HepG2 (cell line): ENCODE measurements around the gene DDR1. TPM values are rescaled to one million over a fixed set of nuclear protein-coding genes. Genes with fewer than 3 reads are reported as not detected.

Experiments
- ASH2L ChIP-seq: fragments of 300-600, 200-600 bp; sonication (generic); IDR thresholded peaks from 2 replicates; pipeline ENCODE4 v1.7.0; 2017; ENCODE audit warnings: low read depth, mild to moderate bottlenecking, moderate library complexity, mixed read lengths, low read length; ENCODE audit not compliant: insufficient read length
- FOXO4 ChIP-seq: sonication (generic); formaldehyde crosslinking; conservative IDR thresholded peaks from 2 replicates; pipeline ENCODE4 v1.8.1; 2023; ENCODE audit warnings: missing genetic modification reagents
- ZFP90 ChIP-seq: sonication (generic); formaldehyde crosslinking; IDR thresholded peaks from 2 replicates; pipeline ENCODE4 v1.8.0; 2022; ENCODE audit warnings: missing genetic modification reagents, mild to moderate bottlenecking, inconsistent platforms, borderline replicate concordance
- ZKSCAN1 ChIP-seq: fragments of 150-350 bp; IDR thresholded peaks from 2 replicates; pipeline ENCODE4 v1.6.1; 2014; ENCODE audit warnings: low read length
- ZMAT3 ChIP-seq: sonication (generic); formaldehyde crosslinking; conservative IDR thresholded peaks from 2 replicates; pipeline ENCODE4 v1.7.0; 2021; ENCODE audit warnings: missing genetic modification reagents
- ZNF318 ChIP-seq: sonication (generic); formaldehyde crosslinking; IDR thresholded peaks from 2 replicates; pipeline ENCODE4 v1.4.0; 2020; ENCODE audit warnings: mild to moderate bottlenecking, missing genetic modification reagents
- ZNF687 ChIP-seq: sonication (generic); formaldehyde crosslinking; IDR thresholded peaks from 2 replicates; pipeline ENCODE4 v1.5.1; 2020; ENCODE audit warnings: mild to moderate bottlenecking, missing genetic modification reagents, moderate library complexity
- ZNF788 ChIP-seq: sonication (generic); formaldehyde crosslinking; IDR thresholded peaks from 2 replicates; pipeline ENCODE4 v1.5.0; 2020; ENCODE audit warnings: mild to moderate bottlenecking, missing genetic modification reagents, borderline replicate concordance
- polyA plus RNA-seq, 8 experiments: library from polyadenylated mRNA; depleted of rRNA in 3 of 8; stranded (reverse) in 7 of 8; unstranded in 1 of 8; fragments of >200 nt; fragmentation: Illumina TruSeq in 4 of 8; extraction: Trizol in 4 of 8; gene quantifications; 2 replicates each; pipeline versions ENCODE4 v1.2.1 to v1.2.3, GENCODE V29; 2011 to 2016; ENCODE audit warnings: low read depth in 4 of 8, missing spikeins in 1 of 8, mixed read lengths in 1 of 8; ENCODE audit not compliant: insufficient read depth in 1 of 8
- total RNA-seq, 5 experiments: library from RNA; depleted of rRNA; stranded (reverse); fragments of >200 nt; fragmentation: Illumina TruSeq; extraction: Trizol; gene quantifications; 2 replicates each; pipeline ENCODE4 v1.2.3, GENCODE V29; 2016; ENCODE audit warnings: low read depth in 1 of 5

DDR1 gene
- total and polyA plus RNA-seq, 2 of the 13 experiments (the other 11 are each of a cell fraction or from before 2014, with no cell fraction given), result 16.7 to 20.2 TPM

GRCh38 chr6:30907758-30908591 lies 23.7 kb downstream of the DDR1 start, which contains the start of gene GTF2H4 (continued):
- peak; percentile 89 for TF ChIP-seq ZNF687 (CRISPR knock-in tag)
- TF ChIP-seq ZKSCAN1, result peak; percentile 32; the same call in 1 of the 2 replicates
- no peak; the same call in 1 of the 2 replicates for TF ChIP-seq ZMAT3
- no peak for TF ChIP-seq ZFP90 (CRISPR knock-in tag)
- TF ChIP-seq ZNF788 (CRISPR knock-in tag), result peak; percentile 92
- peak; percentile 97 for TF ChIP-seq ASH2L
- TF ChIP-seq FOXO4 (CRISPR knock-in tag), result no peak
- 0 out of 2 replicates have a peak, but pooled peaks have one; percentile 17 for TF ChIP-seq ZNF318 (CRISPR knock-in tag)
